RKO (cell line): ENCODE measurements around the gene SPATA31E1.
"Not testable (repeated sequence)": the region's sequence is repeated elsewhere in the genome, so short reads cannot be mapped to it uniquely, and the experiment has no call there.

Experiments
- DNase-seq: peaks from one replicate; pipeline ENCODE4 v3.0.0-alpha.2; 2016; ENCODE audit warnings: low spot score

SPATA31E1 gene

GRCh38 chr9:87882627-87883026 lies at the start of gene SPATA31E1:
Gene SPATA31E1, plus strand, starts transcription at chr9:87882877. Its CDS starts 15 bp downstream, at chr9:87882892.
- DNase-seq, result no peak

- no peak for DNase-seq
These were observed 48.3 kb upstream of the SPATA31E1 start for GRCh38 chr9:87834357-87834756.

GRCh38 chr9:87836536-87836935 lies 46.1 kb upstream of the SPATA31E1 start:
- no peak for DNase-seq

- no peak for DNase-seq
These were observed 45.5 kb upstream of the SPATA31E1 start for GRCh38 chr9:87836951-87837705.

- no peak for DNase-seq
These were observed 42.5 kb upstream of the SPATA31E1 start for GRCh38 chr9:87840134-87840533.

GRCh38 chr9:87842878-87843585 lies 39.6 kb upstream of the SPATA31E1 start:
- DNase-seq, result no peak

- no peak for DNase-seq
These were observed 38.2 kb upstream of the SPATA31E1 start for GRCh38 chr9:87844506-87844905.

GRCh38 chr9:87847817-87848216 lies 34.9 kb upstream of the SPATA31E1 start:
- not testable (repeated sequence) for DNase-seq

GRCh38 chr9:87849144-87849758 lies 33.4 kb upstream of the SPATA31E1 start:
- no peak for DNase-seq

GRCh38 chr9:87850391-87850790 lies 32.3 kb upstream of the SPATA31E1 start:
- peak; percentile 20 for DNase-seq

GRCh38 chr9:87851186-87851585 lies 31.5 kb upstream of the SPATA31E1 start:
- not testable (repeated sequence) for DNase-seq

GRCh38 chr9:87853302-87853701 lies 29.4 kb upstream of the SPATA31E1 start:
- no peak for DNase-seq

- no peak for DNase-seq
These were observed 28.6 kb upstream of the SPATA31E1 start for GRCh38 chr9:87853876-87854579.

GRCh38 chr9:87854580-87854955 lies 28.1 kb upstream of the SPATA31E1 start:
- DNase-seq, result no peak

GRCh38 chr9:87855061-87855460 lies 27.6 kb upstream of the SPATA31E1 start:
- DNase-seq, result no peak

GRCh38 chr9:87857141-87857947 lies 25.3 kb upstream of the SPATA31E1 start:
- DNase-seq, result no peak

- DNase-seq, result no peak
These were observed 24.7 kb upstream of the SPATA31E1 start for GRCh38 chr9:87857948-87858335.

GRCh38 chr9:87859137-87859536 lies 23.5 kb upstream of the SPATA31E1 start:
- no peak for DNase-seq

GRCh38 chr9:87859786-87860185 lies 22.9 kb upstream of the SPATA31E1 start:
- no peak for DNase-seq

- no peak for DNase-seq
These were observed 21.3 kb upstream of the SPATA31E1 start for GRCh38 chr9:87861332-87861731.

- peak; percentile 76 for DNase-seq
These were observed 20.0 kb upstream of the SPATA31E1 start for GRCh38 chr9:87862536-87863268.
